Loucy (cell line): ENCODE results near the gene TRPM3.
A peak's percentile ranks its signal among the peaks of the same experiment; 100 is the strongest.

Source experiments
- H2AFZ ChIP-seq: fragments of 200-600 bp; sonication (generic); 2 replicates; pipeline ENCODE4 v1.6.0; 2016; ENCODE audit warnings: antibody characterized with exemption, mild to moderate bottlenecking, low read length, moderate library complexity
- H3F3A ChIP-seq: fragments of 200-600 bp; 2 replicates; pipeline ENCODE4 v1.6.0; 2016; ENCODE audit warnings: antibody characterized with exemption, low read depth, mild to moderate bottlenecking
- H3K27me3 ChIP-seq: fragments of 200-600 bp; sonication (generic); 2 replicates; pipeline ENCODE4 v1.6.1; 2014; ENCODE audit warnings: low read length, mild to moderate bottlenecking; ENCODE audit not compliant: insufficient read depth, poor library complexity, severe bottlenecking
- H3K36me3 ChIP-seq: fragments of 200-600 bp; sonication (generic); 2 replicates; pipeline ENCODE4 v1.6.1; 2016; ENCODE audit warnings: low read length; ENCODE audit not compliant: insufficient read depth
- H3K4me1 ChIP-seq: fragments of 200-600 bp; sonication (generic); 2 replicates; pipeline ENCODE4 v1.5.1; 2014; ENCODE audit warnings: low read length, mild to moderate bottlenecking; ENCODE audit not compliant: insufficient read depth, poor library complexity, severe bottlenecking
- H3K4me2 ChIP-seq: fragments of 200-600 bp; sonication (generic); 2 replicates; pipeline ENCODE4 v1.6.0; 2014; ENCODE audit warnings: antibody characterized with exemption, low read length, low read depth, mild to moderate bottlenecking; ENCODE audit not compliant: poor library complexity, severe bottlenecking
- H3K4me3 ChIP-seq: fragments of 200-600 bp; sonication (generic); 2 replicates; pipeline ENCODE4 v1.5.1; 2014; ENCODE audit warnings: low read length, mild to moderate bottlenecking, mixed read lengths; ENCODE audit not compliant: poor library complexity, severe bottlenecking
- H3K79me2 ChIP-seq: fragments of 200-600 bp; sonication (generic); 2 replicates; pipeline ENCODE4 v1.6.1; 2014; ENCODE audit warnings: low read length; ENCODE audit not compliant: insufficient read depth
- H3K9ac ChIP-seq: fragments of 200-600 bp; sonication (generic); 2 replicates; pipeline ENCODE4 v1.6.0; 2014; ENCODE audit warnings: mild to moderate bottlenecking, low read depth, low read length, moderate library complexity; ENCODE audit not compliant: poor library complexity, severe bottlenecking
- H3K9me2 ChIP-seq: fragments of 200-600 bp; sonication (generic); replicated peaks from 2 replicates; pipeline ENCODE4 v1.6.1; 2016; ENCODE audit warnings: low read depth, low read length, mixed read lengths
- H3K9me3 ChIP-seq: fragments of 200-600 bp; sonication (generic); 2 replicates; pipeline ENCODE4 v1.6.1; 2014; ENCODE audit warnings: mild to moderate bottlenecking, antibody characterized with exemption, low read length, low read depth; ENCODE audit not compliant: insufficient read depth
- H4K20me1 ChIP-seq: fragments of 200-600 bp; sonication (generic); 2 replicates; pipeline ENCODE4 v1.6.0; 2014; ENCODE audit warnings: antibody characterized with exemption, low read length, mild to moderate bottlenecking; ENCODE audit not compliant: insufficient read depth, poor library complexity, severe bottlenecking
- CTCF ChIP-seq: fragments of 200-600 bp; sonication (generic); conservative IDR thresholded peaks from 2 replicates; pipeline ENCODE4 v1.5.1; 2014; ENCODE audit warnings: mild to moderate bottlenecking, antibody characterized with exemption, low read length
- EZH2phosphoT487 ChIP-seq: fragments of 200-600 bp; IDR thresholded peaks from 2 replicates; pipeline ENCODE4 v1.6.1; 2018; ENCODE audit warnings: antibody characterized with exemption, mild to moderate bottlenecking, moderate library complexity, borderline replicate concordance

TRPM3 gene

GRCh38 chr9:70607329-70607728 is 514.1 kb downstream of the TRPM3 start:
- no peaks in the 10 kb centered on the region for H3K4me1 ChIP-seq
- H3K27me3 ChIP-seq = no peaks in the 10 kb centered on the region
- H3K4me2 ChIP-seq = no peak overlapping the region
- H3K9me3 ChIP-seq = no peaks in the 10 kb centered on the region
- no peaks in the 10 kb centered on the region for H3F3A ChIP-seq
- H3K79me2 ChIP-seq = no peaks in the 10 kb centered on the region
- H3K4me3 ChIP-seq = no peak overlapping the region
- no peak overlapping the region for H3K9ac ChIP-seq
- TF ChIP-seq CTCF = no peak
- TF ChIP-seq EZH2phosphoT487 = no peak
- H3K9me2 ChIP-seq = no peaks in the 10 kb centered on the region
- H4K20me1 ChIP-seq = no peaks in the 10 kb centered on the region
- H2AFZ ChIP-seq = no peak overlapping the region
- H3K36me3 ChIP-seq = no peaks in the 10 kb centered on the region

- Histone ChIP-seq H3K4me3 (no peak overlapping the region), H3F3A (no peaks in the 10 kb centered on the region), H2AFZ (no peak overlapping the region), H3K4me1 (no peaks in the 10 kb centered on the region), H3K27me3 (no peaks in the 10 kb centered on the region), H3K9me2 (no peaks in the 10 kb centered on the region), H3K36me3 (no peaks in the 10 kb centered on the region), H3K4me2 (no peak overlapping the region), H3K79me2 (no peaks in the 10 kb centered on the region), H3K9ac (no peak overlapping the region), H4K20me1 (no peaks in the 10 kb centered on the region), H3K9me3 (no peaks in the 10 kb centered on the region)
- no peak for TF ChIP-seq CTCF
- TF ChIP-seq EZH2phosphoT487 = no peak
Measured at GRCh38 chr9:70603020-70603411, 518.4 kb downstream of the TRPM3 start.

GRCh38 chr9:70602321-70603019 is 519.0 kb downstream of the TRPM3 start:
- H3F3A ChIP-seq = no peaks in the 10 kb centered on the region
- H3K9ac ChIP-seq = no peak overlapping the region
- H3K9me3 ChIP-seq = no peaks in the 10 kb centered on the region
- no peaks in the 10 kb centered on the region for H4K20me1 ChIP-seq
- TF ChIP-seq EZH2phosphoT487 (no peak), CTCF (peak; percentile 93)
- no peak overlapping the region for H3K4me2 ChIP-seq
- H3K4me1 ChIP-seq = no peaks in the 10 kb centered on the region
- H3K4me3 ChIP-seq = no peak overlapping the region
- no peaks in the 10 kb centered on the region for H3K36me3 ChIP-seq
- H2AFZ ChIP-seq = peak overlapping the region; percentile 50
- no peaks in the 10 kb centered on the region for H3K79me2 ChIP-seq
- H3K9me2 ChIP-seq = no peaks in the 10 kb centered on the region
- H3K27me3 ChIP-seq = no peaks in the 10 kb centered on the region
